ENCODE measurements around the gene ABCC10. TPM values are rescaled to one million over a fixed set of nuclear protein-coding genes. Genes with fewer than 3 reads are reported as not detected.

ABCC10 gene
- polyA plus RNA-seq, 1 experiment: 27.8 TPM

- ChIA-PET POLR2A (no interaction called here), CTCF (no interaction called here)
Measured at GRCh38 chr6:43481591-43482236, 54.4 kb downstream of the ABCC10 start.

GRCh38 chr6:43488667-43489276 lies 61.4 kb downstream of the ABCC10 start:
- no peak for DNase-seq (ENCODE audit: low read depth)
- ChIA-PET POLR2A (no interaction called here), CTCF (interaction anchor here (1.0 to 9.9 kb wide), 4 partner anchors 18 to 559 kb away, joined by 3 to 136 read pairs (median 6); partner anchors contain the start of genes CNPY3 and LRRC73)
- TF ChIP-seq CTCF (IDR thresholded peaks at IDR 0.05; ENCODE audit: insufficient read depth, low read depth, low read length): no peak
- Histone ChIP-seq H3K4me3 (ENCODE audit: low read depth, low read length) (no peak overlapping the region), H3K36me3 (ENCODE audit: control insufficient read depth, insufficient read depth, low read length) (peaks cover 2% of the 10 kb centered on the region; the same call in 1 of the 2 replicates), H3K27me3 (ENCODE audit: control insufficient read depth, insufficient read depth, low read length) (no peaks in the 10 kb centered on the region)

More at GRCh38 chr6:43481591-43482236, 54.4 kb downstream of the ABCC10 start:
- peaks cover 1% of the 10 kb centered on the region; the same call in 1 of the 2 replicates for H3K36me3 ChIP-seq (ENCODE audit: control insufficient read depth, insufficient read depth, low read length)
- no peak for TF ChIP-seq CTCF (IDR thresholded peaks at IDR 0.05; ENCODE audit: insufficient read depth, low read depth, low read length)
- no peaks in the 10 kb centered on the region for H3K27me3 ChIP-seq (ENCODE audit: control insufficient read depth, insufficient read depth, low read length)
- no peak overlapping the region for H3K4me3 ChIP-seq (ENCODE audit: low read depth, low read length)
- DNase-seq (ENCODE audit: low read depth): no peak

DNA sequence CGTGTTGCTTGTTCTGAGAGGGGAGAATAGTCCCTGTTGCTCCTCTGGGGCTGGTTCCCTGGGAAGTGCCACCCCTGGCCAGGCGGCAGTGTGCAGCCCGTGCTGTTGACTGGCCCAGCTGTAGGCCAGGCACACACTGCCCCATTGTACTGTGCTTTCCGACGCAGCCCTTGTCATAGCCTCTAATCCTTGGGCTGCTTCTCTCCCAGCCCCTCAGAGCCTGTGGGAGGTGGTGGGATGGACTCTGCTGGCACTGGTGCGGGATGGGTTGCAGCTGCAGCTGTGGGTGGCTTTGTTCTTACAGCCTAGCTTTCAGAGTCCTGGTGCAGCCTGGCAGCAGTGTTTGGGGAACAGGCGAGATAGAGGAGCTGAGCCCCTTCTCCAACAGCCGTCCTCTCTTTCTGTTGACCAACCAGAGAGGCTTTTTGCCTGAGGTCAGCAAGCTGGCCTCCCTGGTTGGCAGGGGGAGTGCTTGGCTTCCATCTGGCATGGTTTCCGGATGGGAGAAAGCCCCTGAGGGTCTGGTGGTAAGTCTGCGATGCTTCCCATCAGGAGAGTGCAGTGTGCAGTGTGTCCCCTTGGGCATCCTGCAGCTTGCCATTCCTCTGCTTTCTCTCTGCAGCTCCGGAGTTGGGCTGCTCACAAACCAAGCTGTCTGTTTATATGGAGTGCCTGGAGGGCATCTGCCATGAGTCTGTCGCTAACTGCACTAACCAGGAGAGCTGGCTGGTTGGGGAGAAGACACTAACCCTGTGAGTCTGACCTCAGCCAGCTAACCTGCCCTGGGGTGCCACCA lies 62.1 kb downstream of the ABCC10 start:
- ChIA-PET CTCF (interaction anchor here (1.0 to 9.9 kb wide), 4 partner anchors 10 to 560 kb away, joined by 3 to 136 read pairs (median 4); partner anchors contain the start of genes CNPY3 and LRRC73), POLR2A (no interaction called here)
- H3K36me3 ChIP-seq (ENCODE audit: control insufficient read depth, insufficient read depth, low read length): peaks cover 2% of the 10 kb centered on the region; the same call in 1 of the 2 replicates
- no peaks in the 10 kb centered on the region for H3K27me3 ChIP-seq (ENCODE audit: control insufficient read depth, insufficient read depth, low read length)
- no peak for DNase-seq (ENCODE audit: low read depth)
- no peak for TF ChIP-seq CTCF (IDR thresholded peaks at IDR 0.05; ENCODE audit: insufficient read depth, low read depth, low read length)
- H3K4me3 ChIP-seq (ENCODE audit: low read depth, low read length): no peak overlapping the region

DNA sequence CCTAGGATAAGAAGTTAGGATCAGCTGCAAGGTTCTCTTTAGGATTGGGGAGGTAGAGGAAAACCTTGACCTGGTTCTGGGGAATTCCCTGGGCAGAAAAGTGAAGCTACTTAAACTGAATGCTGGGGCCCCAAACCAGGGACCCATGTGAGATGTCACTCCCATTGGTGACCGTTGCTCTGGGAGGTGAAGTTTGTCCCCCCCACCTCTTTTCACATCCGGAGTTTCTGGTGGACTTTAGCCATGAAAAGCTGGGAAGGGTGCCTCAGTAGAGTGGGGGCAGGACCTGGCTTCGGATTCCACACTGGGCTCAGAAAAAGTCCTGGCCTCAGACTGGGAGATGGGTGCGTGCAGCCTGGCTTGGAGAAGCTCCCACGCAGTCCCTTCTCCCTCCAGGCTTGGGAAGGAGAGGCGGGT lies 63.2 kb downstream of the ABCC10 start:
- ChIA-PET CTCF (interaction anchor here (1.2 to 10.1 kb wide), 3 partner anchors 11 to 36 kb away, joined by 4 to 136 read pairs (median 87); partner anchors contain the start of genes DLK2 and LRRC73), POLR2A (no interaction called here)
- DNase-seq (ENCODE audit: low read depth): no peak

More for the DNA sequence above, 63.2 kb downstream of the ABCC10 start:
- H3K4me3 ChIP-seq (ENCODE audit: low read depth, low read length): no peak overlapping the region
- no peaks in the 10 kb centered on the region for H3K27me3 ChIP-seq (ENCODE audit: control insufficient read depth, insufficient read depth, low read length)
- H3K36me3 ChIP-seq (ENCODE audit: control insufficient read depth, insufficient read depth, low read length): peaks cover 1% of the 10 kb centered on the region; the same call in 1 of the 2 replicates
- no peak for TF ChIP-seq CTCF (IDR thresholded peaks at IDR 0.05; ENCODE audit: insufficient read depth, low read depth, low read length)

All from BJ (cell line).